HEK293 (cell line): Measurements from ENCODE around the gene SLC12A4.

Experiments
- IKZF3 ChIP-seq: fragments of 450-650 bp; IDR thresholded peaks from 2 replicates; pipeline ENCODE4 v1.5.0; 2018; ENCODE audit warnings: missing biosample characterization, mild to moderate bottlenecking, missing genetic modification characterization, moderate library complexity
- KLF9 ChIP-seq: fragments of 450-650 bp; formaldehyde crosslinking; IDR thresholded peaks from 2 replicates; pipeline ENCODE4 v1.5.1; 2016; ENCODE audit warnings: missing biosample characterization, missing genetic modification characterization, low read depth
- MYNN ChIP-seq: fragments of 450-650 bp; formaldehyde crosslinking; IDR thresholded peaks from 2 replicates; pipeline ENCODE4 v1.5.1; 2016; ENCODE audit warnings: missing biosample characterization, missing genetic modification characterization, borderline replicate concordance
- OVOL3 ChIP-seq: fragments of 450-650 bp; formaldehyde crosslinking; IDR thresholded peaks from 2 replicates; pipeline ENCODE4 v1.5.1; 2016; ENCODE audit warnings: missing biosample characterization, missing genetic modification characterization
- PRDM1 ChIP-seq: fragments of 450-650 bp; formaldehyde crosslinking; IDR thresholded peaks from 2 replicates; pipeline ENCODE4; 2016; ENCODE audit warnings: missing biosample characterization, missing genetic modification characterization
- SCRT2 ChIP-seq: fragments of 450-650 bp; formaldehyde crosslinking; IDR thresholded peaks from 2 replicates; pipeline ENCODE4 v1.5.1; 2016; ENCODE audit warnings: missing biosample characterization, missing genetic modification characterization
- SP2 ChIP-seq: fragments of 450-650 bp; formaldehyde crosslinking; IDR thresholded peaks from 2 replicates; pipeline ENCODE4 v1.5.1; 2016; ENCODE audit warnings: missing biosample characterization, missing genetic modification characterization
- SP7 ChIP-seq: fragments of 450-650 bp; formaldehyde crosslinking; IDR thresholded peaks from 2 replicates; pipeline ENCODE4 v1.5.1; 2016; ENCODE audit warnings: missing biosample characterization, missing genetic modification characterization
- ZBTB21 ChIP-seq: fragments of 450-650 bp; formaldehyde crosslinking; IDR thresholded peaks from 2 replicates; pipeline ENCODE4 v1.5.1; 2017; ENCODE audit warnings: missing biosample characterization, missing genetic modification characterization
- ZEB2 ChIP-seq: fragments of 450-650 bp; formaldehyde crosslinking; IDR thresholded peaks from 2 replicates; pipeline ENCODE4 v1.5.1; 2016; ENCODE audit warnings: missing biosample characterization, missing genetic modification characterization
- ZNF114 ChIP-seq: fragments of 450-650 bp; formaldehyde crosslinking; IDR thresholded peaks from 2 replicates; pipeline ENCODE4 v1.5.0; 2017; ENCODE audit warnings: missing biosample characterization, missing genetic modification characterization
- ZNF121 ChIP-seq: fragments of 450-650 bp; formaldehyde crosslinking; IDR thresholded peaks from 2 replicates; pipeline ENCODE4 v1.5.1; 2016; ENCODE audit warnings: missing biosample characterization, missing genetic modification characterization
- ZNF19 ChIP-seq: fragments of 450-650 bp; formaldehyde crosslinking; IDR thresholded peaks from 2 replicates; pipeline ENCODE4; 2016; ENCODE audit warnings: missing biosample characterization, missing genetic modification characterization, low read depth
- ZNF266 ChIP-seq: fragments of 450-650 bp; formaldehyde crosslinking; IDR thresholded peaks from 2 replicates; pipeline ENCODE4 v1.5.1; 2016; ENCODE audit warnings: missing biosample characterization, missing genetic modification characterization, low read depth
- ZNF302 ChIP-seq: fragments of 450-650 bp; formaldehyde crosslinking; IDR thresholded peaks from 2 replicates; pipeline ENCODE4 v1.5.1; 2016; ENCODE audit warnings: missing biosample characterization, missing genetic modification characterization, low read depth
- ZNF335 ChIP-seq: fragments of 450-650 bp; formaldehyde crosslinking; conservative IDR thresholded peaks from 2 replicates; pipeline ENCODE4 v1.5.1; 2016; ENCODE audit warnings: missing biosample characterization, missing genetic modification characterization
- ZNF394 ChIP-seq: fragments of 450-650 bp; formaldehyde crosslinking; IDR thresholded peaks from 2 replicates; pipeline ENCODE4 v1.5.1; 2016; ENCODE audit warnings: missing biosample characterization, missing genetic modification characterization, mild to moderate bottlenecking, moderate library complexity, borderline replicate concordance
- ZNF426 ChIP-seq: fragments of 450-650 bp; formaldehyde crosslinking; IDR thresholded peaks from 2 replicates; pipeline ENCODE4 v1.5.1; 2017; ENCODE audit warnings: missing biosample characterization, missing genetic modification characterization, mild to moderate bottlenecking, inconsistent platforms, moderate library complexity
- ZNF510 ChIP-seq: fragments of 450-650 bp; formaldehyde crosslinking; IDR thresholded peaks from 2 replicates; pipeline ENCODE4 v1.5.1; 2018; ENCODE audit warnings: mild to moderate bottlenecking, missing genetic modification characterization, missing biosample characterization; ENCODE audit not compliant: insufficient replicate concordance
- ZNF585B ChIP-seq: fragments of 450-650 bp; formaldehyde crosslinking; IDR thresholded peaks from 2 replicates; pipeline ENCODE4 v1.5.1; 2016; ENCODE audit warnings: missing biosample characterization, missing genetic modification characterization
- ZNF747 ChIP-seq: fragments of 450-650 bp; formaldehyde crosslinking; IDR thresholded peaks from 2 replicates; pipeline ENCODE4 v1.5.1; 2016; ENCODE audit warnings: missing biosample characterization, missing genetic modification characterization
- ZNF830 ChIP-seq: fragments of 450-650 bp; IDR thresholded peaks from 2 replicates; pipeline ENCODE4 v1.5.0; 2018; ENCODE audit warnings: missing biosample characterization, missing genetic modification characterization, low read depth, mild to moderate bottlenecking, moderate library complexity
- ZSCAN23 ChIP-seq: fragments of 450-650 bp; formaldehyde crosslinking; IDR thresholded peaks from 2 replicates; pipeline ENCODE4 v1.5.1; 2016; ENCODE audit warnings: missing biosample characterization, missing genetic modification characterization
- TF ChIP-seq, protein P1 (sequence below): fragments of 450-650 bp; formaldehyde crosslinking; optimal IDR thresholded peaks from 2 replicates; pipeline ENCODE3; 2016; ENCODE audit warnings: missing biosample characterization, mild to moderate bottlenecking, missing genetic modification characterization
- TF ChIP-seq, protein P2 (sequence below): fragments of 450-650 bp; IDR thresholded peaks from 2 replicates; pipeline ENCODE4 v1.5.1; 2018; ENCODE audit warnings: missing biosample characterization, missing genetic modification characterization
- TF ChIP-seq, protein P3 (sequence below): fragments of 450-650 bp; formaldehyde crosslinking; IDR thresholded peaks from 2 replicates; pipeline ENCODE4 v1.5.1; 2016; ENCODE audit warnings: missing biosample characterization, missing genetic modification characterization, borderline replicate concordance
- TF ChIP-seq, protein P4 (sequence below): fragments of 450-650 bp; formaldehyde crosslinking; IDR thresholded peaks from 2 replicates; pipeline ENCODE4 v1.5.1; 2017; ENCODE audit warnings: missing biosample characterization, mild to moderate bottlenecking, missing genetic modification characterization, moderate library complexity
- TF ChIP-seq, protein P5 (sequence below): fragments of 450-650 bp; formaldehyde crosslinking; IDR thresholded peaks from 2 replicates; pipeline ENCODE4 v1.5.1; 2016; ENCODE audit warnings: missing biosample characterization, missing genetic modification characterization

SLC12A4 gene

DNA sequence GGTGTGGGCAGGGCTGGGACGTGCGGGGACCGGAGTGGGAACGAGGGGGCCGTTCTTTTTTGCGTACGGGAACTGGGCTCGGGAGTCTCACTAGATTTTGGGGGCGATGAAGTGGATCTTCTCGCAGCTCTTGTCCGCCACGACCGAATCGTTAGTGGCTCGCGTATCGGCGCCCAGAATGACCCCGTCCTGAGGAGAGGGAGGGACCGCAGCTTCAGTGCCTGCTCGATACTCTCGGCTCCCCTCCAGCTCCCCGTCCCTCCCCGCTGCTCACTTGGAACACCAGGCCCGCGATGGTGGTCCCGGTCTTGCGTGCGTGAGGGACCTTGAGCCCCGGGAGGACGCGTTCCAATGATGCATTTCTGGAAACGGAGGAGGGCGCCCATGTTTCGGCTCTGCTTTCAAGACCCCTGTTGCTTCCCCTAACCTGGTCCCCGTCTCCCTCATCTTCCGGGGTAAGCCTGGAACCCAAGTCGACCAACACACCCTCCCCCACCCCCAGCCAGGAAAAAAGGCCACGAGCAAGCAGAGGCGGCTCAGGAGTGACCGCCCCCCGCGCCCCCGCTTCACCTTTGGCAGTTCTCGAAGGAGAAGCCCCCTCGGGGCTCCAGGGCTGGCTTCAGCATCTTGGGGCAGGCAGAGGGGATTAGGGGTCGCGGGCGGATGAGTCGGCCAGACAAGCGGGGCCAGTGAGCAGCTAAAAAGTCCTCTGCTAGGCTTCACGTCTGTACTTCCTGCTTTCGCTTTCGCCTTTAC lies 32.1 kb downstream of the SLC12A4 start, which contains the start of gene PSMB10 (continued):
- TF ChIP-seq, protein P1, sequence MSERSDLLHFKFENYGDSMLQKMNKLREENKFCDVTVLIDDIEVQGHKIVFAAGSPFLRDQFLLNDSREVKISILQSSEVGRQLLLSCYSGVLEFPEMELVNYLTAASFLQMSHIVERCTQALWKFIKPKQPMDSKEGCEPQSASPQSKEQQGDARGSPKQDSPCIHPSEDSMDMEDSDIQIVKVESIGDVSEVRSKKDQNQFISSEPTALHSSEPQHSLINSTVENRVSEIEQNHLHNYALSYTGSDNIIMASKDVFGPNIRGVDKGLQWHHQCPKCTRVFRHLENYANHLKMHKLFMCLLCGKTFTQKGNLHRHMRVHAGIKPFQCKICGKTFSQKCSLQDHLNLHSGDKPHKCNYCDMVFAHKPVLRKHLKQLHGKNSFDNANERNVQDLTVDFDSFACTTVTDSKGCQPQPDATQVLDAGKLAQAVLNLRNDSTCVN (tag by site-specific recombination): peak; percentile 45
- TF ChIP-seq ZNF121 (0 out of 2 replicates have a peak, but pooled peaks have one; percentile 13), ZNF266 (no peak), PRDM1 (tag by site-specific recombination) (no peak), ZNF830 (tag by site-specific recombination) (no peak), SCRT2 (tag by site-specific recombination) (0 out of 2 replicates have a peak, but pooled peaks have one; percentile 8), ZNF394 (no peak; the same call in 1 of the 2 replicates), ZNF585B (tag by site-specific recombination) (no peak), ZNF19 (tag by site-specific recombination) (no peak), IKZF3 (tag by site-specific recombination) (no peak), ZNF747 (no peak), ZNF335 (peak; percentile 83), ZSCAN23 (tag by site-specific recombination) (no peak), SP2 (tag by site-specific recombination) (no peak), ZNF114 (tag by site-specific recombination) (no peak), ZNF302 (no peak), MYNN (no peak), SP7 (tag by site-specific recombination) (no peak; the same call in 1 of the 2 replicates), OVOL3 (tag by site-specific recombination) (no peak), KLF9 (tag by site-specific recombination) (no peak), ZBTB21 (tag by site-specific recombination) (no peak), ZNF510 (tag by site-specific recombination) (no peak), ZNF426 (tag by site-specific recombination) (no peak), ZEB2 (no peak; the same call in 1 of the 2 replicates)
- TF ChIP-seq, protein P2, sequence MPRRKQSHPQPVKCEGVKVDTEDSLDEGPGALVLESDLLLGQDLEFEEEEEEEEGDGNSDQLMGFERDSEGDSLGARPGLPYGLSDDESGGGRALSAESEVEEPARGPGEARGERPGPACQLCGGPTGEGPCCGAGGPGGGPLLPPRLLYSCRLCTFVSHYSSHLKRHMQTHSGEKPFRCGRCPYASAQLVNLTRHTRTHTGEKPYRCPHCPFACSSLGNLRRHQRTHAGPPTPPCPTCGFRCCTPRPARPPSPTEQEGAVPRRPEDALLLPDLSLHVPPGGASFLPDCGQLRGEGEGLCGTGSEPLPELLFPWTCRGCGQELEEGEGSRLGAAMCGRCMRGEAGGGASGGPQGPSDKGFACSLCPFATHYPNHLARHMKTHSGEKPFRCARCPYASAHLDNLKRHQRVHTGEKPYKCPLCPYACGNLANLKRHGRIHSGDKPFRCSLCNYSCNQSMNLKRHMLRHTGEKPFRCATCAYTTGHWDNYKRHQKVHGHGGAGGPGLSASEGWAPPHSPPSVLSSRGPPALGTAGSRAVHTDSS (tag by site-specific recombination): no peak
- TF ChIP-seq, protein P3, sequence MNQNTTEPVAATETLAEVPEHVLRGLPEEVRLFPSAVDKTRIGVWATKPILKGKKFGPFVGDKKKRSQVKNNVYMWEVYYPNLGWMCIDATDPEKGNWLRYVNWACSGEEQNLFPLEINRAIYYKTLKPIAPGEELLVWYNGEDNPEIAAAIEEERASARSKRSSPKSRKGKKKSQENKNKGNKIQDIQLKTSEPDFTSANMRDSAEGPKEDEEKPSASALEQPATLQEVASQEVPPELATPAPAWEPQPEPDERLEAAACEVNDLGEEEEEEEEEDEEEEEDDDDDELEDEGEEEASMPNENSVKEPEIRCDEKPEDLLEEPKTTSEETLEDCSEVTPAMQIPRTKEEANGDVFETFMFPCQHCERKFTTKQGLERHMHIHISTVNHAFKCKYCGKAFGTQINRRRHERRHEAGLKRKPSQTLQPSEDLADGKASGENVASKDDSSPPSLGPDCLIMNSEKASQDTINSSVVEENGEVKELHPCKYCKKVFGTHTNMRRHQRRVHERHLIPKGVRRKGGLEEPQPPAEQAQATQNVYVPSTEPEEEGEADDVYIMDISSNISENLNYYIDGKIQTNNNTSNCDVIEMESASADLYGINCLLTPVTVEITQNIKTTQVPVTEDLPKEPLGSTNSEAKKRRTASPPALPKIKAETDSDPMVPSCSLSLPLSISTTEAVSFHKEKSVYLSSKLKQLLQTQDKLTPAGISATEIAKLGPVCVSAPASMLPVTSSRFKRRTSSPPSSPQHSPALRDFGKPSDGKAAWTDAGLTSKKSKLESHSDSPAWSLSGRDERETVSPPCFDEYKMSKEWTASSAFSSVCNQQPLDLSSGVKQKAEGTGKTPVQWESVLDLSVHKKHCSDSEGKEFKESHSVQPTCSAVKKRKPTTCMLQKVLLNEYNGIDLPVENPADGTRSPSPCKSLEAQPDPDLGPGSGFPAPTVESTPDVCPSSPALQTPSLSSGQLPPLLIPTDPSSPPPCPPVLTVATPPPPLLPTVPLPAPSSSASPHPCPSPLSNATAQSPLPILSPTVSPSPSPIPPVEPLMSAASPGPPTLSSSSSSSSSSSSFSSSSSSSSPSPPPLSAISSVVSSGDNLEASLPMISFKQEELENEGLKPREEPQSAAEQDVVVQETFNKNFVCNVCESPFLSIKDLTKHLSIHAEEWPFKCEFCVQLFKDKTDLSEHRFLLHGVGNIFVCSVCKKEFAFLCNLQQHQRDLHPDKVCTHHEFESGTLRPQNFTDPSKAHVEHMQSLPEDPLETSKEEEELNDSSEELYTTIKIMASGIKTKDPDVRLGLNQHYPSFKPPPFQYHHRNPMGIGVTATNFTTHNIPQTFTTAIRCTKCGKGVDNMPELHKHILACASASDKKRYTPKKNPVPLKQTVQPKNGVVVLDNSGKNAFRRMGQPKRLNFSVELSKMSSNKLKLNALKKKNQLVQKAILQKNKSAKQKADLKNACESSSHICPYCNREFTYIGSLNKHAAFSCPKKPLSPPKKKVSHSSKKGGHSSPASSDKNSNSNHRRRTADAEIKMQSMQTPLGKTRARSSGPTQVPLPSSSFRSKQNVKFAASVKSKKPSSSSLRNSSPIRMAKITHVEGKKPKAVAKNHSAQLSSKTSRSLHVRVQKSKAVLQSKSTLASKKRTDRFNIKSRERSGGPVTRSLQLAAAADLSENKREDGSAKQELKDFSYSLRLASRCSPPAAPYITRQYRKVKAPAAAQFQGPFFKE (tag by site-specific recombination): 0 out of 2 replicates have a peak, but pooled peaks have one; percentile 72
- TF ChIP-seq, protein P4, sequence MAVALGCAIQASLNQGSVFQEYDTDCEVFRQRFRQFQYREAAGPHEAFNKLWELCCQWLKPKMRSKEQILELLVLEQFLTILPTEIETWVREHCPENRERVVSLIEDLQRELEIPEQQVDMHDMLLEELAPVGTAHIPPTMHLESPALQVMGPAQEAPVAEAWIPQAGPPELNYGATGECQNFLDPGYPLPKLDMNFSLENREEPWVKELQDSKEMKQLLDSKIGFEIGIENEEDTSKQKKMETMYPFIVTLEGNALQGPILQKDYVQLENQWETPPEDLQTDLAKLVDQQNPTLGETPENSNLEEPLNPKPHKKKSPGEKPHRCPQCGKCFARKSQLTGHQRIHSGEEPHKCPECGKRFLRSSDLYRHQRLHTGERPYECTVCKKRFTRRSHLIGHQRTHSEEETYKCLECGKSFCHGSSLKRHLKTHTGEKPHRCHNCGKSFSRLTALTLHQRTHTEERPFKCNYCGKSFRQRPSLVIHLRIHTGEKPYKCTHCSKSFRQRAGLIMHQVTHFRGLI (tag by site-specific recombination): no peak
- TF ChIP-seq, protein P5, sequence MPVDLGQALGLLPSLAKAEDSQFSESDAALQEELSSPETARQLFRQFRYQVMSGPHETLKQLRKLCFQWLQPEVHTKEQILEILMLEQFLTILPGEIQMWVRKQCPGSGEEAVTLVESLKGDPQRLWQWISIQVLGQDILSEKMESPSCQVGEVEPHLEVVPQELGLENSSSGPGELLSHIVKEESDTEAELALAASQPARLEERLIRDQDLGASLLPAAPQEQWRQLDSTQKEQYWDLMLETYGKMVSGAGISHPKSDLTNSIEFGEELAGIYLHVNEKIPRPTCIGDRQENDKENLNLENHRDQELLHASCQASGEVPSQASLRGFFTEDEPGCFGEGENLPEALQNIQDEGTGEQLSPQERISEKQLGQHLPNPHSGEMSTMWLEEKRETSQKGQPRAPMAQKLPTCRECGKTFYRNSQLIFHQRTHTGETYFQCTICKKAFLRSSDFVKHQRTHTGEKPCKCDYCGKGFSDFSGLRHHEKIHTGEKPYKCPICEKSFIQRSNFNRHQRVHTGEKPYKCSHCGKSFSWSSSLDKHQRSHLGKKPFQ (tag by site-specific recombination): no peak
